Activated naive CD4-positive, alpha-beta T cell (primary cell): ENCODE measurements around the gene CRADD.
"Not testable (repeated sequence)": the region's sequence is repeated elsewhere in the genome, so short reads cannot be mapped to it uniquely, and the experiment has no call there.

Experiments
- DNase-seq, 4 experiments: peaks; one replicate each; lab custom pipeline; 2025; lab: John Stamatoyannopoulos, UW

CRADD gene

DNA sequence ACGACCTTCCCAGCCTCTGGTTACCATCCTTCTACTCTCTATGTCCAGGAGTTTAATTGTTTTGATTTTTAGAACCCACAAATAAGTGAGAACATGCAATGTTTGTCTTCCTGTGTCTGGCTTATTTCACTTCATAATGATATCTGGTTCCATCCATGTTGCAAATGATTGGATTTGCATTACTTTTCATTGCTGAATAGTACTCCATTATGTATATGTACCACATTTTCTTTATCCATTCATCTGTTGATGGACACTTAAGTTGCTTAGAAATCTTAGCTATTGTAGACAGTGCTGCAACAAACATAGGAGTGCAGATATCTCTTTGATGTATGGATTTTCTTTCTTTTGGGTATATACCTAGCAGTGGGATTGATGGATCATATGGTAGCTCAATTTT is 194.4 kb downstream of the CRADD start:
- DNase-seq, result not testable (repeated sequence)

GRCh38 chr12:93873561-93873960 is 196.4 kb downstream of the CRADD start:
- DNase-seq, result no peak

DNA sequence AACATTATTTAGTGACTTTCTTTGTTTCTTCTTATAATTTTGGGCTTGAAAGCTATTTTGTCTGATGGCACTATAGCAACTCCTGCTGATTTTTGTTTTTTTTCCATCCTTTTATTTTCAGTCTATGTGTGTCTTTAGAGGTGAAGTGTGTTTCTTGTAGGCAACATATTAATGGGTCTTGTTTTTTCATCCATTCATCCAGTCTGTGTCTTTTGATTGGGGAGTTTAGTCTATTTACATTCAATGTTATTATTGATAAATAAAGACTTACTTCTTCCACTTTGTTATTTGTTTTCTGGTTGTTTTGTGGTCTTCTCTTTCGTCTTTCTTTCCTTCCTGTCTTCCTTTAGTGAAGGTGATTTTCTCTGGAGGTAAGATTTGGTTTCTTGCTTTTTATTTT is 198.0 kb downstream of the CRADD start:
- no peak for DNase-seq

- no peak for DNase-seq
Observed at GRCh38 chr12:93876360-93876759, 199.2 kb downstream of the CRADD start.

DNA sequence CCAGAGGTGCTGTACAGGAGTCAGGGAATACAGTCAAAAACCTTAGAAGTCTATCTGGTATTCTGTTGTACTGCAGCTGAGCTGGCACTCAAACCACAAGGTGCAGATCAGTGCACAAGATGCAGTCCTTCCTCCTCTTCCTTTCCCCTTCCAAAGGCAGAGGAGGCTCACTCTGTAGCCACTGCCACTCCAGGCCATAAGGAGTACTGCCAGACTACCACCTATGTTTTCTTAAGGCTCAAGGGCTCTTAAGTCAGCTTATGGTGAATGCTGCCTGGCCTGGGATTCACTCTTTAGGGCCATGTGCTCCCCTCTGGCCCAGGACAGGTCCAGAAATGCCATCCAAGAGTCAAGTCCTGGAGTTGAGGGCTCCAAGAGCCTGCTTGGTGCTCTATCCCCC is 200.3 kb downstream of the CRADD start:
- no peak for DNase-seq

DNA sequence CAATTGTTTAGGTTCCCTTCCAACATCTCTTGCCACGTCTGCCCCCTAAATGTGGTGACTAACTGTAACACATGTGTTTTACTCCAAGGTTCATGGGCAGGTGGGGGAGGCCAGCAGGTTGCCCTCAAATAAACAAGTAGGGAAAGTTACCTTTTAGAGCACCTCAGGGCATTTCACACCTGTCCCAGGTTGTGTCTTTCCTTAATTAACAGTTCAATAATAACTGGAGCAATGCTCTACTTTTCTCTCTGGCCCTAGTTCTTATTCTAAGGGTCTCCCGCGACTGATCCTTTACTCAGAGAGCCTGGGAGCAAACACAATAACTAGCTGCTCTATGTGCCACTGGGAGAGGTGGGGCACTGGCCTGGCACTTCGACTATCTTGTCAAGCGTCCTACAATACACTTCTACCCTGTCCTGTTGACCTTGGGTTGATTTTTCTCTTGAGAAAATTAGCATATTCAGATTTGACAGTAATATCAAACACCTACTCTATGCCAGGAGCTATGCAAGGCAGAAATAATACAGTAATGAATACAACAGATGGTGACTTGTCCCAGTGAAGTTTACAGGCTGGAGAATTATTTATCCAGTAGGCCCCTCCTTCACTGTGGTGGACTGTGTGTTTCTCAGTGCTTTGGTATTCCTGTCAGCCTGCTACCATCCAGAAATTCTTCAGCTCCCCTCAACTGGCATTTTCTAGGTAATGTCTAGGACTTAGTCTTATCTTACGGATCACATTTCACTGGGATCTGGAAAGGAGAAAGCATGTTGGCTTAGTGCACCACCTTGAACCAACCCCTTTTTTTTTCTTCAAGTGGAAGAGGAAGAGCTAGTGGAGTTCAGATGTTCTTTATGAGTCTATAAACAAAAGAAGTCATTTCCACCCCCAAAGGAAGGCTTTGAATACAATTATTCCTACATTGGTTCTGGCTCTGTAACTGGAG is 202.6 kb downstream of the CRADD start:
- no peak for DNase-seq

GRCh38 chr12:93880853-93881522 is 203.8 kb downstream of the CRADD start:
- no peak for DNase-seq

- DNase-seq, result no peak
Observed at GRCh38 chr12:93882763-93883162, 205.6 kb downstream of the CRADD start.

GRCh38 chr12:93883436-93884154 is 206.4 kb downstream of the CRADD start:
- no peak for DNase-seq

GRCh38 chr12:93884794-93885460 is 207.8 kb downstream of the CRADD start:
- no peak for DNase-seq

DNA sequence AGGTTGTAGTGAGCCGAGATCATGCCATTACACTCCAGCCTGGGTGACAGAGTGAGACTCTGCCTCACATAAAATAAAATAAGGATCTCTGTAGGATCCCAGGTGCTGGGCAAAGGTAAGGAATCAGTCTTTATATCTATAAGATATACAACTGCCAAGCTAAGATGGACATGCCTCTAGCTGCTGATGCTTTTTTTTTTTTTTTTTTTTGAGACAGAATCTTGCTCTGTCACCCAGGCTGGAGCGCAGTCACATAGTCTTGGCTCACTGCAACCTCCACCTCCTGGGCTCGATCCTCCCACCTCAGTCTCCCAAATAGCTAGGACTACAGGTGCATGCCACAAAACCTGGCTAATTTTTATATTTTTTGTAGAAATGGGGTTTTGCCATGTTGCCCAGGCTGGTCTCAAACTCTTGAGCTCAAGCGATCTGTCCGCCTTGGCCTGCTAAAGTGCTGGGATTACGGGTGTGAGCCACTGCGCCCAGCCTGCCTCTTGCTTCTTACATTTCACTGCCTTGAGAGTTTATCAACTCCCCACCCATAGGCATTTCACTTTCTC is 208.9 kb downstream of the CRADD start:
- not testable (repeated sequence) for DNase-seq

DNA sequence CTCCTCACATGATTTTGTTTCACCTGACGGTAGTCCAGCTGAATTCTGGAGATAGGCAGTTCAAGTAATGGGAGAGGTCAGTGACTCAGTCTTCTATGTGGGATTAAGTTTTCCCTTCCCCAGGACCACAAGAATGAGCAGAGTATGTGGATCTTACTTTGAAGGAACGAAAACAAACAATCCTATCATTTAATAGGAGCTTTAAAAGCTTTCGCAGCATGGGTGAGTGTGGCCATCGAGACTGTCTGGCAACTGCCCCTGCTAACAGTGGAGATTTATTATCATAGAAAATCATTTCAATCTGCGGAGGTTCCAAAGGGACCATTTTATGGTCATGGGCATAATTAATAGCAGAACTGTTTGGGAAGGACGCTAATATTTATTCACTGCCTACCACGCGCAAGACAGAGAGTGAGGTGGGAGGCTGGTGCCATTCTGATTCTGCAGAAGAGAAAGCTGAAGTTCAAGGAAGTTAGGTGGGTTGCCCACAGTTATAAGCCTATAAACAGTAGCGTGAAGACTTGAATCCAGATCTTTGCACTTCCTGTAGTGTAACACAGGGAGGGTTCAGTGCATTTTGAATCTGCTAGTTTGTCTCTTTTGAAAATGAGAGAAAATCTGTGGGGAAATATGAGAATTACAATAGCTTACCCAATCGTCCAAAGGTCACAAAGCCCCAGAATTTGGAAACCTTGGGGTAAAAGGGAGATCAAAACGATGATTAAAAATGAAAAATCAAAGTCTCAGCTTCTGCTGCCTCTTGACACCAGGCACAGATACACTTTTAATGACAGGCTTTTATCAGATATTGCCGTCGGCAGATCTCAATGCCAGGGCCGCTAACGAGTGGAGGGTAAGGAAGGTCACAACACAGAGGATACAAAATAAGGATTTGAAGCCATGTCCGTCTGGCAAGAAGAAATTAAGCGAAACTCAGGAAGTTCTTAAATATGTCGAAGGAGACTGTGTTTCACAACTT is 209.6 kb downstream of the CRADD start:
- DNase-seq, result no peak

DNA sequence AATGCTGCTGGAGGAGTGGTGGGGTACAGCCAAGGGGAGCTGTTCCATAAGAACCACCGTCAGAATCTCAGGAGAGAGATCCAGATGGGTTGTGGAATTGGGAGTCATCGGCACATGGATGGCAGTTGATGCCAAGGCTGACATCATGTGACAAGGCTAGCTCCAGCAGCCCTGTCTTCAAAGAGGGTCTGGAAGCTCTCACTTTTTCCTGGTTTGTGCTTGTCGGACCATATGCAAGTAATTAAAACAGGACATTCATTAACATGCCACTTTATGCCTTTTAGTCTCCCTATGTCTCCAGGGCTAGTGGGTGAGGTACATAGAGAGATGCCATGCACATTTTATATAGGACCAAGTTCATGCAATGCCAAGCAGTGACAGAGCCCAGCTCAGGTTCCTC is 211.8 kb downstream of the CRADD start:
- no peak for DNase-seq

DNA sequence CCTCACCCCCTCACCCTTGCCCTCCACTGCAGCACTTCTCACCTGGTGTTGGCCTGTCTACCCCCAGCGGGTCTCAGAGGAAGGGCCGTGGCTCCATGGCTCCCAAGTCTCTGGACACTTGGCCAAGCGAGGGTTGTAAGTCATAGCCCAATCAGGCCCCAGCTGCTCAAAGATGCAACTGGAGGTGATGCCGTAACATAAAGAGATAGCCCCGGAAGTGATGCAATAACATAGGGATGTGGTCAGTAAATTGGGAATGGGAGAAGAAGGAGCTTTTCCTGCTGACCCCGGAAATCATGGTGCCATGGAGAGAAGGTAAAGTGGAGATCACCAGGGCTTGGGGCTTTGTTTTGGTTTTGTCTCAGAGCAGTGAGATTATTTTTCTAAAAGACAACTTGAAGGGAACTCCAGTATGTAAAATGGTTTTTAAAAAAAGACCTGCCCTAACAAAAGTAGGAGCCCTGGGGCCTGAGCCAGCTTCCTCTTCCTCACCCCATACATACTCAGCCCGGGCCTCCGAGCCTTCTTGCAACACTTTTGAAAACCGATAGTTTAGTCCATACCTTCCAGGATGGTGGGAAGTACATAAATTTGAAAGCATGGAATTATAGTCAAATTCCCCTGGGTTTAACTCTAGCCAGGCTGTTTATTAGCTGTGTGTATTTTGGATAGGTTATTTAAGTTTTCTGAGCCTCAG is 212.5 kb downstream of the CRADD start:
- no peak for DNase-seq

GRCh38 chr12:93892423-93893268 is 215.5 kb downstream of the CRADD start:
- DNase-seq, result no peak

GRCh38 chr12:93894391-93895088 is 217.4 kb downstream of the CRADD start:
- no peak for DNase-seq

GRCh38 chr12:93895089-93895445 is 217.9 kb downstream of the CRADD start:
- DNase-seq, result no peak

- DNase-seq, result no peak
Observed at GRCh38 chr12:93896427-93896826, 219.3 kb downstream of the CRADD start.
